ENCODE data around the gene SMIM23. TPM values are rescaled to one million over a fixed set of nuclear protein-coding genes. Genes with fewer than 3 reads are reported as not detected.

SMIM23 gene
- total RNA-seq, 2 experiments from 2014 or later: not detected

GRCh38 chr5:171782332-171782966, 3.2 kb upstream of the SMIM23 start:
- ChIA-PET CTCF (no interaction called here), POLR2A (interaction anchor here (0.5 kb wide), 1 partner anchor 12 kb away, joined by 3 read pairs; no protein-coding TSS in a partner anchor)
- Mint-ChIP-seq H3K27ac (no peak overlapping the region), H3K9me3 (no peaks in the 10 kb centered on the region), H3K36me3 (ENCODE audit: low read depth) (no peaks in the 10 kb centered on the region), H3K4me3 (no peak overlapping the region), H3K27me3 (peaks cover 9% of the 10 kb centered on the region), H3K4me1 (no peaks in the 10 kb centered on the region)
- DNase-seq: no peak

GRCh38 chr5:171783051-171783450, 2.6 kb upstream of the SMIM23 start:
- ChIA-PET CTCF (no interaction called here), POLR2A (interaction anchor here (0.7 kb wide), 1 partner anchor 58 kb away, joined by 4 read pairs; no protein-coding TSS in a partner anchor)
- no peak overlapping the region for H3K27ac Mint-ChIP-seq
- peaks cover 9% of the 10 kb centered on the region for H3K27me3 Mint-ChIP-seq
- no peaks in the 10 kb centered on the region for H3K9me3 Mint-ChIP-seq
- H3K4me3 Mint-ChIP-seq: no peak overlapping the region
- no peaks in the 10 kb centered on the region for H3K4me1 Mint-ChIP-seq
- no peaks in the 10 kb centered on the region for H3K36me3 Mint-ChIP-seq (ENCODE audit: low read depth)
- no peak for DNase-seq

GRCh38 chr5:171789353-171789752, 3.7 kb downstream of the SMIM23 start:
- Mint-ChIP-seq H3K27ac (no peak overlapping the region), H3K4me1 (no peaks in the 10 kb centered on the region), H3K4me3 (no peak overlapping the region), H3K36me3 (ENCODE audit: low read depth) (no peaks in the 10 kb centered on the region), H3K9me3 (no peaks in the 10 kb centered on the region), H3K27me3 (peaks cover 4% of the 10 kb centered on the region)
- CTCF ChIA-PET: interaction anchor here (0.6 kb wide), 1 partner anchor 179 kb away, joined by 3 read pairs; no protein-coding TSS in a partner anchor
- POLR2A ChIA-PET: no interaction called here
- DNase-seq: no peak

- H3K27me3 Mint-ChIP-seq: peaks cover 4% of the 10 kb centered on the region
Measured at GRCh38 chr5:171790408-171790807, 4.8 kb downstream of the SMIM23 start.

GRCh38 chr5:171794470-171794960, 8.9 kb downstream of the SMIM23 start:
- Mint-ChIP-seq H3K27ac (no peak overlapping the region), H3K9me3 (no peaks in the 10 kb centered on the region), H3K27me3 (peaks cover 4% of the 10 kb centered on the region), H3K4me1 (no peaks in the 10 kb centered on the region), H3K4me3 (no peak overlapping the region), H3K36me3 (ENCODE audit: low read depth) (no peaks in the 10 kb centered on the region)
- ChIA-PET CTCF (no interaction called here), POLR2A (interaction anchor here (0.6 kb wide), 1 partner anchor 12 kb away, joined by 3 read pairs; no protein-coding TSS in a partner anchor)
- no peak for DNase-seq

More at GRCh38 chr5:171790408-171790807, 4.8 kb downstream of the SMIM23 start:
- H3K4me3 Mint-ChIP-seq: no peak overlapping the region
- H3K27ac Mint-ChIP-seq: no peak overlapping the region
- DNase-seq: no peak
- H3K36me3 Mint-ChIP-seq (ENCODE audit: low read depth): no peaks in the 10 kb centered on the region
- ChIA-PET CTCF (no interaction called here), POLR2A (no interaction called here)
- H3K4me1 Mint-ChIP-seq: no peaks in the 10 kb centered on the region
- H3K9me3 Mint-ChIP-seq: no peaks in the 10 kb centered on the region

- no peak for DNase-seq
- Mint-ChIP-seq H3K4me3 (no peak overlapping the region), H3K27ac (no peak overlapping the region), H3K9me3 (no peaks in the 10 kb centered on the region), H3K4me1 (no peaks in the 10 kb centered on the region), H3K36me3 (ENCODE audit: low read depth) (no peaks in the 10 kb centered on the region), H3K27me3 (peaks cover 4% of the 10 kb centered on the region)
- CTCF ChIA-PET: no interaction called here
- POLR2A ChIA-PET: no interaction called here
Measured at GRCh38 chr5:171795381-171795780, 9.8 kb downstream of the SMIM23 start.

GRCh38 chr5:171796436-171796835, 10.8 kb downstream of the SMIM23 start:
- H3K36me3 Mint-ChIP-seq (ENCODE audit: low read depth): no peaks in the 10 kb centered on the region
- CTCF ChIA-PET: no interaction called here

GRCh38 chr5:171797543-171797942, 11.9 kb downstream of the SMIM23 start:
- no peaks in the 10 kb centered on the region for H3K36me3 Mint-ChIP-seq (ENCODE audit: low read depth)
- H3K27me3 Mint-ChIP-seq: peaks cover 4% of the 10 kb centered on the region
- CTCF ChIA-PET: no interaction called here
- H3K9me3 Mint-ChIP-seq: no peaks in the 10 kb centered on the region
- POLR2A ChIA-PET: no interaction called here
- DNase-seq: no peak
- no peaks in the 10 kb centered on the region for H3K4me1 Mint-ChIP-seq
- no peak overlapping the region for H3K4me3 Mint-ChIP-seq
- H3K27ac Mint-ChIP-seq: no peak overlapping the region

More at GRCh38 chr5:171796436-171796835, 10.8 kb downstream of the SMIM23 start:
- DNase-seq: no peak
- no peak overlapping the region for H3K27ac Mint-ChIP-seq
- no peaks in the 10 kb centered on the region for H3K4me1 Mint-ChIP-seq
- H3K4me3 Mint-ChIP-seq: no peak overlapping the region
- POLR2A ChIA-PET: no interaction called here
- H3K9me3 Mint-ChIP-seq: no peaks in the 10 kb centered on the region
- peaks cover 4% of the 10 kb centered on the region for H3K27me3 Mint-ChIP-seq

GRCh38 chr5:171798418-171798817, 12.8 kb downstream of the SMIM23 start:
- Mint-ChIP-seq H3K4me1 (no peaks in the 10 kb centered on the region), H3K27me3 (peaks cover 2% of the 10 kb centered on the region), H3K36me3 (ENCODE audit: low read depth) (no peaks in the 10 kb centered on the region), H3K27ac (no peak overlapping the region), H3K4me3 (no peak overlapping the region), H3K9me3 (no peaks in the 10 kb centered on the region)
- no peak for DNase-seq
- ChIA-PET POLR2A (no interaction called here), CTCF (no interaction called here)

- Mint-ChIP-seq H3K4me1 (no peaks in the 10 kb centered on the region), H3K27ac (no peak overlapping the region), H3K4me3 (no peak overlapping the region), H3K36me3 (ENCODE audit: low read depth) (no peaks in the 10 kb centered on the region), H3K27me3 (peaks cover 21% of the 10 kb centered on the region), H3K9me3 (no peaks in the 10 kb centered on the region)
- ChIA-PET CTCF (interaction anchor here (0.6 kb wide), 1 partner anchor 1101 kb away, joined by 3 read pairs; no protein-coding TSS in a partner anchor), POLR2A (no interaction called here)
- DNase-seq: no peak
Measured at GRCh38 chr5:171801839-171802238, 16.2 kb downstream of the SMIM23 start.

GRCh38 chr5:171805746-171806145, 20.1 kb downstream of the SMIM23 start:
- no peaks in the 10 kb centered on the region for H3K36me3 Mint-ChIP-seq (ENCODE audit: low read depth)
- ChIA-PET CTCF (interaction anchor here (0.6 kb wide), 1 partner anchor 467 kb away, joined by 3 read pairs; no protein-coding TSS in a partner anchor), POLR2A (no interaction called here)
- H3K4me1 Mint-ChIP-seq: no peaks in the 10 kb centered on the region
- H3K27ac Mint-ChIP-seq: no peak overlapping the region
- no peak overlapping the region for H3K4me3 Mint-ChIP-seq
- H3K9me3 Mint-ChIP-seq: no peaks in the 10 kb centered on the region
- no peak for DNase-seq
- peaks cover 40% of the 10 kb centered on the region for H3K27me3 Mint-ChIP-seq

- CTCF ChIA-PET: no interaction called here
- Mint-ChIP-seq H3K36me3 (ENCODE audit: low read depth) (no peaks in the 10 kb centered on the region), H3K9me3 (no peaks in the 10 kb centered on the region), H3K27ac (no peak overlapping the region), H3K4me1 (no peaks in the 10 kb centered on the region), H3K4me3 (no peak overlapping the region), H3K27me3 (peaks cover 40% of the 10 kb centered on the region)
- DNase-seq: no peak
- POLR2A ChIA-PET: no interaction called here
Measured at GRCh38 chr5:171806976-171807747, 21.5 kb downstream of the SMIM23 start.

- Mint-ChIP-seq H3K27me3 (peaks cover 38% of the 10 kb centered on the region), H3K4me3 (no peak overlapping the region), H3K9me3 (no peaks in the 10 kb centered on the region), H3K27ac (no peak overlapping the region), H3K4me1 (no peaks in the 10 kb centered on the region), H3K36me3 (ENCODE audit: low read depth) (no peaks in the 10 kb centered on the region)
- ChIA-PET CTCF (no interaction called here), POLR2A (no interaction called here)
- no peak for DNase-seq
Measured at GRCh38 chr5:171808453-171808852, 22.8 kb downstream of the SMIM23 start.

Measured in activated CD4-positive, alpha-beta T cell treated with anti-CD3 and anti-CD28 coated beads, Interleukin-2, amount 10 ng/mL, durations not matched to agents 7 days and 5 days (primary cell).